Chondrocyte (in vitro differentiated cells): ENCODE data around the gene DNAJC1. TPM values are rescaled to one million over a fixed set of nuclear protein-coding genes. Genes with fewer than 3 reads are reported as not detected.

Experiments used
- DNase-seq: peaks from one replicate; pipeline ENCODE4 v3.0.0; 2021; ENCODE audit warnings: mixed read lengths, low spot score
- H3K27ac Mint-ChIP-seq: one replicate; pipeline ENCODE4 v1.8.0; 2021; ENCODE audit warnings: mild to moderate bottlenecking, moderate library complexity, mixed read lengths; ENCODE audit not compliant: unreplicated experiment
- H3K27me3 Mint-ChIP-seq: 2 replicates; pipeline ENCODE4 v1.8.0; 2021; ENCODE audit warnings: low read depth, mixed read lengths
- H3K36me3 Mint-ChIP-seq: 2 replicates; pipeline ENCODE4 v1.8.0; 2021; ENCODE audit warnings: low read depth, mixed read lengths
- H3K4me1 Mint-ChIP-seq: 2 replicates; pipeline ENCODE4 v1.8.0; 2021; ENCODE audit warnings: low read depth, mild to moderate bottlenecking, mixed read lengths
- H3K4me3 Mint-ChIP-seq: one replicate; pipeline ENCODE4 v1.8.0; 2021; ENCODE audit warnings: mild to moderate bottlenecking, moderate library complexity, mixed read lengths; ENCODE audit not compliant: unreplicated experiment
- H3K9me3 Mint-ChIP-seq: 2 replicates; pipeline ENCODE4 v1.8.0; 2021; ENCODE audit warnings: low read depth, mixed read lengths
- long read RNA-seq: library from polyadenylated mRNA; stranded (forward); transcript quantifications from one replicate; pipeline ENCODE4 v2.0.0, GENCODE V29; 2021
- total RNA-seq: library from RNA; stranded (reverse); gene quantifications from 3 replicates; pipeline ENCODE4 v1.2.1, GENCODE V29; 2021
- TF ChIP-seq, protein P1 (sequence below): fragments of 200-600 bp; sonication (generic); IDR thresholded peaks from 2 replicates; pipeline ENCODE4 v1.5.0; 2021; ENCODE audit warnings: antibody characterized with exemption, mild to moderate bottlenecking, moderate library complexity

Gene DNAJC1, protein sequence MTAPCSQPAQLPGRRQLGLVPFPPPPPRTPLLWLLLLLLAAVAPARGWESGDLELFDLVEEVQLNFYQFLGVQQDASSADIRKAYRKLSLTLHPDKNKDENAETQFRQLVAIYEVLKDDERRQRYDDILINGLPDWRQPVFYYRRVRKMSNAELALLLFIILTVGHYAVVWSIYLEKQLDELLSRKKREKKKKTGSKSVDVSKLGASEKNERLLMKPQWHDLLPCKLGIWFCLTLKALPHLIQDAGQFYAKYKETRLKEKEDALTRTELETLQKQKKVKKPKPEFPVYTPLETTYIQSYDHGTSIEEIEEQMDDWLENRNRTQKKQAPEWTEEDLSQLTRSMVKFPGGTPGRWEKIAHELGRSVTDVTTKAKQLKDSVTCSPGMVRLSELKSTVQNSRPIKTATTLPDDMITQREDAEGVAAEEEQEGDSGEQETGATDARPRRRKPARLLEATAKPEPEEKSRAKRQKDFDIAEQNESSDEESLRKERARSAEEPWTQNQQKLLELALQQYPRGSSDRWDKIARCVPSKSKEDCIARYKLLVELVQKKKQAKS
- 39.9 to 46.5 TPM (median 45.1 TPM) in 3 replicates for total RNA-seq
- long read RNA-seq, transcript DNAJC1-202 (12 exons, 2,106 nt): major isoform, 108 of 123 reads
- long read RNA-seq, partial matches to known transcripts: 7 of 123 reads
- long read RNA-seq, other reads (novel, unspliced or antisense): 8 of 123 reads

DNA sequence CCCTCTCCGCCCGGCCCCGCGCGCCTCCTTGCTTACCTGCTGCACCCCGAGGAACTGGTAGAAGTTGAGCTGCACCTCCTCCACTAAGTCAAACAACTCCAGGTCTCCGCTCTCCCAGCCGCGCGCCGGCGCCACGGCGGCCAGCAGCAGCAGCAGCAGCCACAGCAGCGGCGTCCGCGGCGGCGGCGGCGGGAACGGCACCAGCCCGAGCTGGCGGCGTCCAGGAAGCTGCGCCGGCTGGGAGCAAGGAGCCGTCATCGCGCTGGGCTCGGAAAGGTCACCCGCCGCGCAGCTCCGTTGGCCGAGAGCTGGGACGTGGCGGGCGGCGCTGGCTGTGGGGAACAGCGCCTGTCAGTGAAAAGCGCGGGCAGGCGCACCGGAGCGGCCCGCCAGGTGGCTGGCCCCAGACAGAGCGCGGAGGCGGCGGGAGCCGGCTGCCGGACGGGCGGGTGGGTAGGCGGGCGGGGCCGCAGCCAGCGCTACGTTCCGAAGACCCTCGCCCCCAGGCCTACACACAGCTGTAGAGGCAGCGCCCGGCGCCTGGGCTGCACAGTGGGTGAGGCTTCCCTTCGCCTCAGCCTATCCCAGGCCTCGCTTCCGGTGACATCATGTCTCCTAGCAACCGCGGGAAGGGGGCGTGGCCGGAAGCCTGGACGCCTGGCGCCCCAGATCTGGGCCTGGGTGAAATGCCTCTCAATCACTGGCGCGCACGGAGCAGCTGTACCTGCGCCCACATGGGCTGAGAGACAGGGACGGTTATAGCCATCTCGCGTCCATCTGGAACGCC lies at the start of gene DNAJC1:
TSS of gene DNAJC1 (minus strand) at position 554 of the 787 bp plus-strand sequence. CDS start at position 258, 296 bp downstream.
- Mint-ChIP-seq H3K4me3 (peak within 1 kb of the TSS; percentile 81), H3K4me1 (peaks cover 21% of the 10 kb centered on the region), H3K9me3 (peaks cover 9% of the 10 kb centered on the region), H3K36me3 (peaks cover 5% of the 10 kb centered on the region), H3K27ac (peak within 1 kb of the TSS; percentile 94), H3K27me3 (no peaks in the 10 kb centered on the region)
- peak; percentile 99 for DNase-seq
- TF ChIP-seq, protein P1, sequence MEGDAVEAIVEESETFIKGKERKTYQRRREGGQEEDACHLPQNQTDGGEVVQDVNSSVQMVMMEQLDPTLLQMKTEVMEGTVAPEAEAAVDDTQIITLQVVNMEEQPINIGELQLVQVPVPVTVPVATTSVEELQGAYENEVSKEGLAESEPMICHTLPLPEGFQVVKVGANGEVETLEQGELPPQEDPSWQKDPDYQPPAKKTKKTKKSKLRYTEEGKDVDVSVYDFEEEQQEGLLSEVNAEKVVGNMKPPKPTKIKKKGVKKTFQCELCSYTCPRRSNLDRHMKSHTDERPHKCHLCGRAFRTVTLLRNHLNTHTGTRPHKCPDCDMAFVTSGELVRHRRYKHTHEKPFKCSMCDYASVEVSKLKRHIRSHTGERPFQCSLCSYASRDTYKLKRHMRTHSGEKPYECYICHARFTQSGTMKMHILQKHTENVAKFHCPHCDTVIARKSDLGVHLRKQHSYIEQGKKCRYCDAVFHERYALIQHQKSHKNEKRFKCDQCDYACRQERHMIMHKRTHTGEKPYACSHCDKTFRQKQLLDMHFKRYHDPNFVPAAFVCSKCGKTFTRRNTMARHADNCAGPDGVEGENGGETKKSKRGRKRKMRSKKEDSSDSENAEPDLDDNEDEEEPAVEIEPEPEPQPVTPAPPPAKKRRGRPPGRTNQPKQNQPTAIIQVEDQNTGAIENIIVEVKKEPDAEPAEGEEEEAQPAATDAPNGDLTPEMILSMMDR: peak; percentile 47

DNA sequence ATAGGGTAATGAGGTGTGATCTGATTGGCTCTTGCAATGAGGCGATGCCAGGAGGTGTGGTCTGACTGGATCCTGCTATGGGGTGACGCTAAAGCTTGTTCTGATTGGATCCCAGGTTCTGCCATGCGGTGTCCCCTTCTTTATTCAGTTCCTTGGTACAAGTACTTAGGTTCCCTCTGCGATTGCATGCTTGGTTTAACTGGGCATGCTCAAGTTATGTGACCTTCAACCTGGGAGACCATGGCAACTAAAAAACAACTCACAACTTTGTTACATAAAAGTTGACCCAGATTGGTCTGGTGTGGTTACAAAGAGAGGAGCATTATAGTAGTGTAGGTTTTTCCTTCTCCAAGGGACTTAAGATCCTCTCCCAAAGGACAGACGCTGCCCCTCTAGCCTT lies 49.5 kb upstream of the DNAJC1 start:
- no peaks in the 10 kb centered on the region for H3K27me3 Mint-ChIP-seq

DNA sequence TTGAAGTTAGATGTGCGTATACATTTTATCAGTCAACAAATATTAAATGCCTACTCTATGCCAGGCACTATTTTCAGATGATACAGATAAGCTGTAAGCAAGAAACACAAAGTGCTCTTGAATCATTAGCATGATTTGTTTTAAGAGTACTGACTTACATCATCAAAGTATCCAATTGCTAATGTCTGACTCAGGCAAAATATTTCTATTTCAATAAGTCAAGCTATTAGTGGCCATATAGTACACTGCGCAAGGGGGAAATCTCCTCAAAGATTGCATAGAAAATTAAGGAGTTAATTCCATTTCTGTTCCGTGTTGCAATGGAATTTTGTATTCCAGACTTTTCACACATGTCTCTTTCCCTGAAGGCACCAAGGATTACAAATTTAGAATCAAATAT lies 46.1 kb upstream of the DNAJC1 start:
- no peaks in the 10 kb centered on the region for H3K27me3 Mint-ChIP-seq
- TF ChIP-seq, protein P1: no peak
- peaks cover 3% of the 10 kb centered on the region for H3K9me3 Mint-ChIP-seq
- no peak overlapping the region for H3K4me3 Mint-ChIP-seq
- no peak overlapping the region for H3K27ac Mint-ChIP-seq
- H3K4me1 Mint-ChIP-seq: no peaks in the 10 kb centered on the region
- DNase-seq: no peak
- H3K36me3 Mint-ChIP-seq: no peaks in the 10 kb centered on the region

More for the DNA sequence above, 49.5 kb upstream of the DNAJC1 start:
- no peaks in the 10 kb centered on the region for H3K9me3 Mint-ChIP-seq
- H3K27ac Mint-ChIP-seq: no peak overlapping the region
- no peak overlapping the region for H3K4me3 Mint-ChIP-seq
- no peak for DNase-seq
- H3K4me1 Mint-ChIP-seq: peaks cover 7% of the 10 kb centered on the region
- no peaks in the 10 kb centered on the region for H3K36me3 Mint-ChIP-seq
- TF ChIP-seq, protein P1: no peak

DNA sequence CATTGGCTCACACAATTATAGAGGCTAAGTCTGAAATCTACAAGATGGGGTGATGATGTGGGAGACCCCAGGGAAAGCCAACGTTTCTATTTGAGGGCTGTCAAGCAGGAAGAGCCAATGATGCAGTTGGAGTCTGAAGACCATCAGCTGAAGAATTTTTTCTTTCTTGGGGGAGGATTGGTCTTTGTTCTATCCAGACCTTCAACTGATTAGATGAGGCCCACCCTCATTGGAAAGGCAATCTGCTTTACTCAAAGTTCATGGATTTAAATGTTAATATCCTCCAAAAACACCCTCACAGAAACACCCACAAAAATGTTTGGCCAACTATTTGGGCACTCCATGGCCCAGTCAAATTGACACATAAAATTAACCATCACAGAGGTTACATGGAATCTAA lies 44.3 kb upstream of the DNAJC1 start:
- H3K36me3 Mint-ChIP-seq: no peaks in the 10 kb centered on the region
- H3K9me3 Mint-ChIP-seq: peaks cover 3% of the 10 kb centered on the region
- H3K4me1 Mint-ChIP-seq: peaks cover 7% of the 10 kb centered on the region
- DNase-seq: no peak
- no peak overlapping the region for H3K4me3 Mint-ChIP-seq
- H3K27ac Mint-ChIP-seq: no peak overlapping the region
- H3K27me3 Mint-ChIP-seq: no peaks in the 10 kb centered on the region
- TF ChIP-seq, protein P1: no peak

DNA sequence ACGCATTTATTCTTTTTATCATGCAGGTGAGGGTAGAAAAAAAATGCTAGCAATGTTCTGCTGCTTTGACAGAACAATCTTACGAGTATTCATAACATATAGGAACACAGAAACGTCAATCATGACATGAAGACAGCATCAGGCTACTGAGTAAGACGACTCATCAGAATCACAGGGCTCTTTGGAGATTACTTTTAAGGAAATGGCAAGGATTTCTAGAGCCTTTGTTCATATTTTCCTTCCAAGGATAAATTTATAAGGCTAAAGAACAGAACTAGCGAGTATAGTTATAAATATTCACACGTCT lies 39.8 kb upstream of the DNAJC1 start:
- no peak overlapping the region for H3K27ac Mint-ChIP-seq

More for the DNA sequence above, 39.8 kb upstream of the DNAJC1 start:
- H3K4me1 Mint-ChIP-seq: peaks cover 13% of the 10 kb centered on the region
- TF ChIP-seq, protein P1: no peak
- no peak for DNase-seq
- no peaks in the 10 kb centered on the region for H3K27me3 Mint-ChIP-seq
- peaks cover 3% of the 10 kb centered on the region for H3K9me3 Mint-ChIP-seq
- no peak overlapping the region for H3K4me3 Mint-ChIP-seq
- H3K36me3 Mint-ChIP-seq: no peaks in the 10 kb centered on the region
